Prostate gland (tissue), 2 donors: Measurements from ENCODE around the gene TMPRSS9. TPM values are rescaled to one million over a fixed set of nuclear protein-coding genes. Genes with fewer than 3 reads are reported as not detected.

Experiments used
- DNase-seq: peaks from one replicate; pipeline ENCODE4 v3.0.0-alpha.2; 2019; ENCODE audit warnings: low spot score
- H3K27ac ChIP-seq, 2 donors: fragments of 200-600 bp; sonication (generic); 2 replicates each; pipeline ENCODE4 v1.5.1; 2017 to 2019
- H3K27me3 ChIP-seq: fragments of 200-600 bp; sonication (generic); replicated peaks from 2 replicates; pipeline ENCODE4 v1.5.1; 2019; ENCODE audit not compliant: insufficient read depth
- H3K36me3 ChIP-seq, 2 donors: fragments of 200-600 bp; sonication (generic); 1 replicate in 1 of 2; 2 replicates in 1 of 2; pipeline versions ENCODE4 v1.5.1 to v1.8.1; 2017 to 2019
- H3K4me1 ChIP-seq: fragments of 200-600 bp; sonication (generic); replicated peaks from 2 replicates; pipeline ENCODE4 v1.5.1; 2019
- H3K4me3 ChIP-seq, 2 donors: fragments of 200-600 bp; sonication (generic); 2 replicates each; pipeline ENCODE4 v1.5.1; 2017 to 2019
- H3K9me3 ChIP-seq: fragments of 200-600 bp; sonication (generic); 2 replicates; pipeline ENCODE4 v1.5.1; 2017
- POLR2A ChIP-seq: fragments of 450-650 bp; IDR thresholded peaks from one replicate; pipeline ENCODE4 v1.6.1; 2016; ENCODE audit warnings: antibody characterized with exemption, mild to moderate bottlenecking
- POLR2AphosphoS5 ChIP-seq: sonication (generic); formaldehyde crosslinking; IDR thresholded peaks from one replicate; pipeline ENCODE4 v1.6.1; 2017; ENCODE audit warnings: antibody characterized with exemption
- WGBS: methylation state at CpG from one replicate; pipeline ENCODE4 v1.1.5; 2018; 5-methylcytosine and 5-hydroxymethylcytosine counted together
- intact Hi-C: fragments of 100-400 bp; cut with DNase I; formaldehyde crosslinking; loops from one replicate; pipeline ENCODE4 v1.14.2; 2022
- total RNA-seq, 2 donors: library from RNA; depleted of rRNA; stranded (reverse); fragments of >200 nt; gene quantifications; one replicate each; pipeline ENCODE4 v1.1.0, GENCODE V29; 2016
- TF ChIP-seq, protein P1 (sequence below), 4 experiments: fragments of 200-600 bp in 2 of 4; fragments of 450-650 bp in 2 of 4; sonication (generic) in 2 of 4; IDR thresholded peaks; 1 replicate in 3 of 4; 2 replicates in 1 of 4; pipeline ENCODE4 v1.5.1; 2016 to 2019; ENCODE audit warnings: antibody characterized with exemption in 4 of 4, mild to moderate bottlenecking in 2 of 4, moderate library complexity in 2 of 4

Gene TMPRSS9
- total RNA-seq, 2 donors from 2014 or later: 0.14 to 2.2 TPM

DNA sequence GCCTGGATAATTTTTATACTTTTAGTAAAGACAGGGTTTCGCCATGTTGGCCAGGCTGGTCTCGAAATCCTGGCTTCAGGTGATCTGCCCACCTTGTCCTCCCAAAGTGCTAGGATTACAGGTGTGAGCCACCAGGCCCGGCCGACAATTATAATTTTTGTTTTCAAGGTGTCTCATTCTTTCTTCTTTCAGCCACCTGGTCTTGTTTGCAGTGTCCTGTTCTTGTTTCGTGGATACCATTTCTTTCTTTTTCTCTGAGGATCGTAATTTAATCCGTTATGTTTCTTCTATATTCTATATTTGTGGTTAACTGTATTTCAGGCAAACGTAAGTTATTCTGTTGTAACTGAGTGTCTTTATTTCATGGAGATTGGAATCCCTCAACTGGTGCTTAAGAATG lies 51.6 kb downstream of the TMPRSS9 start:
- WGBS: 91% methylated on average over 8 of the region's 8 CpGs
- Histone ChIP-seq H3K27me3 (no peaks in the 10 kb centered on the region), H3K27ac (no peak overlapping the region), H3K4me3 (no peak overlapping the region), H3K36me3 (no peaks in the 10 kb centered on the region), H3K9me3 (no peaks in the 10 kb centered on the region), H3K4me1 (no peaks in the 10 kb centered on the region)
- TF ChIP-seq POLR2AphosphoS5 (no peak), POLR2A (no peak)
- TF ChIP-seq, protein P1, sequence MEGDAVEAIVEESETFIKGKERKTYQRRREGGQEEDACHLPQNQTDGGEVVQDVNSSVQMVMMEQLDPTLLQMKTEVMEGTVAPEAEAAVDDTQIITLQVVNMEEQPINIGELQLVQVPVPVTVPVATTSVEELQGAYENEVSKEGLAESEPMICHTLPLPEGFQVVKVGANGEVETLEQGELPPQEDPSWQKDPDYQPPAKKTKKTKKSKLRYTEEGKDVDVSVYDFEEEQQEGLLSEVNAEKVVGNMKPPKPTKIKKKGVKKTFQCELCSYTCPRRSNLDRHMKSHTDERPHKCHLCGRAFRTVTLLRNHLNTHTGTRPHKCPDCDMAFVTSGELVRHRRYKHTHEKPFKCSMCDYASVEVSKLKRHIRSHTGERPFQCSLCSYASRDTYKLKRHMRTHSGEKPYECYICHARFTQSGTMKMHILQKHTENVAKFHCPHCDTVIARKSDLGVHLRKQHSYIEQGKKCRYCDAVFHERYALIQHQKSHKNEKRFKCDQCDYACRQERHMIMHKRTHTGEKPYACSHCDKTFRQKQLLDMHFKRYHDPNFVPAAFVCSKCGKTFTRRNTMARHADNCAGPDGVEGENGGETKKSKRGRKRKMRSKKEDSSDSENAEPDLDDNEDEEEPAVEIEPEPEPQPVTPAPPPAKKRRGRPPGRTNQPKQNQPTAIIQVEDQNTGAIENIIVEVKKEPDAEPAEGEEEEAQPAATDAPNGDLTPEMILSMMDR (IDR thresholded peaks at IDR 0.05): no peak
- no peak for DNase-seq
- intact Hi-C loops: no loop called here

DNA sequence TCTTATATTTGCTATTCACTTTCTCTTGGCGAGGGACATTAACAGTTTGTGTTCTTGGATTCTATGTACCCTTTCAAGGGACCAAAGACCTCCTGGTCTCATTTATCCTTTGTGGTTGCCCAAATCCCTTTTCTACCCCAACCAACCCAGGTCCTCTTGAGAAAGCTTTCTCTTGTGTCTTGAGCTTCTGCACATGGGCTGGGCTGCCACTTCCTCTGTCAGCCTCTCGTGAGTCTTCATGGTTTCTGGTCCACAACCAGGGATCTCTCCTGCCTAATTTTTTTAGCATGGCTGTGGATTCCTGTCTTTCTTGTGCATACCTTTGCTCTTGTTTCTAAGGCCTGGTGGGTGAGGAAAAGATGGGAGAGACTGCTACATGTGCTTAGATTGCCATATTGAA lies 52.4 kb downstream of the TMPRSS9 start:
- no peaks in the 10 kb centered on the region for H3K27me3 ChIP-seq
- intact Hi-C loops: no loop called here
- DNase-seq: no peak
- no peaks in the 10 kb centered on the region for H3K9me3 ChIP-seq
- H3K4me3 ChIP-seq: no peak overlapping the region
- WGBS: 61% methylated on average over 2 of the region's 2 CpGs
- no peaks in the 10 kb centered on the region for H3K36me3 ChIP-seq
- no peaks in the 10 kb centered on the region for H3K4me1 ChIP-seq
- TF ChIP-seq POLR2A (no peak), POLR2AphosphoS5 (no peak)
- TF ChIP-seq, protein P1 (IDR thresholded peaks at IDR 0.05): no peak
- H3K27ac ChIP-seq: no peak overlapping the region

DNA sequence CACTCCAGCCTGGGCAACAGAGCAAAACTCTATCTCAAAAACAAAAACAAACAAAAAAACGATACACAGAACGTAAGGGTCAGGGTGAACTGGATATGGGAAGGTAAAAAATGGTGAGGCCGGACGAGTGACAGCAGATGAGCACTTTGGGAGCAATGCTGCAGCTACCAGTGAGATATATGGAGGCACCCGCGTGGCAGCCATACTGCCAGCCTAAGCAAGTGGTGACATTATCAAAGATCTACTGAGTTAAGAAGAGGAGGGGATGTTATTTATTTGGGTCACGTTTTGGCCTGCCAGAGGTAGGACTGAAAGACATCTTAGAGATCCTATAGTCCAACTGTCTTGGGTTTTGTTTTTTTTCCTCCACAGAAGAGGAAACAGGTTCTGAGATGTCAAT lies 53.1 kb downstream of the TMPRSS9 start:
- WGBS: 86% methylated on average over 7 of the region's 7 CpGs
- no peaks in the 10 kb centered on the region for H3K9me3 ChIP-seq
- intact Hi-C loops: no loop called here

DNA sequence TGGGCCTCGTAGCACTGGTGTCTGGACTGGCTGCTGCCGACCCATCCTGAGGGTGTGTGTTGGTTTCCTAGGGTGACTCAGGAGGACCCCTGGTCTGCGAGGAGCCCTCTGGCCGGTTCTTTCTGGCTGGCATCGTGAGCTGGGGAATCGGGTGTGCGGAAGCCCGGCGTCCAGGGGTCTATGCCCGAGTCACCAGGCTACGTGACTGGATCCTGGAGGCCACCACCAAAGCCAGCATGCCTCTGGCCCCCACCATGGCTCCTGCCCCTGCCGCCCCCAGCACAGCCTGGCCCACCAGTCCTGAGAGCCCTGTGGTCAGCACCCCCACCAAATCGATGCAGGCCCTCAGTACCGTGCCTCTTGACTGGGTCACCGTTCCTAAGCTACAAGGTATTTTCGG lies 53.6 kb downstream of the TMPRSS9 start:
- TF ChIP-seq POLR2AphosphoS5 (no peak), POLR2A (no peak)
- TF ChIP-seq, protein P1 (IDR thresholded peaks at IDR 0.05): no peak
- H3K4me1 ChIP-seq: no peaks in the 10 kb centered on the region
- H3K9me3 ChIP-seq: no peaks in the 10 kb centered on the region
- H3K4me3 ChIP-seq: no peak overlapping the region
- no peaks in the 10 kb centered on the region for H3K27me3 ChIP-seq
- intact Hi-C loops: no loop called here
- DNase-seq: no peak
- H3K27ac ChIP-seq: no peak overlapping the region
- no peaks in the 10 kb centered on the region for H3K36me3 ChIP-seq
- 93% methylated on average over 16 of the region's 16 CpGs for WGBS

More for the DNA sequence above, 53.1 kb downstream of the TMPRSS9 start:
- TF ChIP-seq, protein P1 (IDR thresholded peaks at IDR 0.05): no peak
- TF ChIP-seq POLR2A (no peak), POLR2AphosphoS5 (no peak)
- H3K36me3 ChIP-seq: no peaks in the 10 kb centered on the region
- DNase-seq: no peak
- no peak overlapping the region for H3K4me3 ChIP-seq
- no peaks in the 10 kb centered on the region for H3K4me1 ChIP-seq
- no peaks in the 10 kb centered on the region for H3K27me3 ChIP-seq
- no peak overlapping the region for H3K27ac ChIP-seq

DNA sequence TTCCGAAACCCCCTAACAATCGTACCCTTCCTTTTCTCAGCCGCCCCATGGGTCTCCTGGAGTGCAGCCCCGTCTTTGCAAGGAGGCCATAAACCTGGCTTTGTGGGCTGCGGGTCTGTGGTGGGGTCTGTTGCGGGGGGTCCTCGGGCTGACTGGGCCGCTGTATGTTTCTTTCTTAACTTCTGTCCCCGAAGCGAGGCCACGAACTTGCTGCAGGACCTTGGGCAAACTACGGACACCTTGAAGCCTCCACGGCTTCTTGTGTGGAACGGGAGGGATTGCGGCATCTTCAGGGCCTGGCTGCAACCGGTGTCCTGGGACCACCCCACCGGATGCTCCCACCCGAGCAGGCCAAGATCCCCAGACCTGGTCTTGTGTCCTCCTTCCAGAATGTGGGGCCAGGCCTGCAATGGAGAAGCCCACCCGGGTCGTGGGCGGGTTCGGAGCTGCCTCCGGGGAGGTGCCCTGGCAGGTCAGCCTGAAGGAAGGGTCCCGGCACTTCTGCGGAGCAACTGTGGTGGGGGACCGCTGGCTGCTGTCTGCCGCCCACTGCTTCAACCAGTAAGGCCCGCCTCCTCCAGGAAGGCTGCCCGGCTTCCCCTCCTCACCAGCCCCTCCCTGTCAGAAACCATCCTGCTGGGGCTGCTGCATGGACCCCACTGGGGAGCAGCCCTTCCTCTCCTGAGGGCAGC lies 55.4 kb downstream of the TMPRSS9 start:
- H3K27ac ChIP-seq: no peak overlapping the region
- H3K4me1 ChIP-seq: no peaks in the 10 kb centered on the region
- no peaks in the 10 kb centered on the region for H3K27me3 ChIP-seq
- no peak for DNase-seq
- no peaks in the 10 kb centered on the region for H3K9me3 ChIP-seq
- no peak overlapping the region for H3K4me3 ChIP-seq
- H3K36me3 ChIP-seq: no peaks in the 10 kb centered on the region
- TF ChIP-seq POLR2AphosphoS5 (no peak), POLR2A (no peak)
- TF ChIP-seq, protein P1 (IDR thresholded peaks at IDR 0.05): no peak
- intact Hi-C loops: no loop called here
- WGBS: 83% methylated on average over 29 of the region's 29 CpGs
